OCI-LY1 (cell line): ENCODE data around the gene MOCS1.

ENCODE experiments used
- H2AFZ ChIP-seq: fragments of 200-600 bp; sonication (generic), shearing (Covaris generic); 2 replicates; pipeline ENCODE4 v1.6.0; 2014; ENCODE audit warnings: antibody characterized with exemption, mild to moderate bottlenecking, low read length
- H3F3A ChIP-seq: fragments of 200-600 bp; sonication (generic), shearing (Covaris generic); 2 replicates; pipeline ENCODE4 v1.6.0; 2014; ENCODE audit warnings: mild to moderate bottlenecking, antibody characterized with exemption, low read length, moderate library complexity; ENCODE audit not compliant: insufficient read depth
- H3K27ac ChIP-seq: fragments of 200-600 bp; sonication (generic); 2 replicates; pipeline ENCODE4 v1.5.1; 2014; ENCODE audit warnings: low read length, mixed run types, mild to moderate bottlenecking, low read depth; ENCODE audit not compliant: poor library complexity, severe bottlenecking
- H3K27me3 ChIP-seq: fragments of 200-600 bp; sonication (generic); 2 replicates; pipeline ENCODE4 v1.6.0; 2014; ENCODE audit warnings: antibody characterized with exemption, mild to moderate bottlenecking, low read length, moderate library complexity; ENCODE audit not compliant: insufficient read depth
- H3K36me3 ChIP-seq: fragments of 200-600 bp; sonication (generic); 2 replicates; pipeline ENCODE4 v1.6.1; 2014; ENCODE audit warnings: mild to moderate bottlenecking, antibody characterized with exemption, low read length, moderate library complexity, mixed read lengths; ENCODE audit not compliant: insufficient read depth
- H3K4me1 ChIP-seq: fragments of 200-600 bp; sonication (generic); 2 replicates; pipeline ENCODE4 v1.5.1; 2014; ENCODE audit warnings: mild to moderate bottlenecking, low read length, moderate library complexity; ENCODE audit not compliant: insufficient read depth, severe bottlenecking
- H3K4me2 ChIP-seq: fragments of 200-600 bp; sonication (generic), shearing (Covaris generic); 2 replicates; pipeline ENCODE4 v1.6.1; 2014; ENCODE audit warnings: low read length
- H3K4me3 ChIP-seq: fragments of 200-600 bp; sonication (generic); 2 replicates; pipeline ENCODE4 v1.5.1; 2014; ENCODE audit warnings: low read length, low read depth, mild to moderate bottlenecking, mixed read lengths; ENCODE audit not compliant: poor library complexity, severe bottlenecking
- H3K79me2 ChIP-seq: fragments of 200-600 bp; shearing (Covaris generic); 2 replicates; pipeline ENCODE4 v1.6.1; 2016; ENCODE audit warnings: mixed run types, low read length, mixed read lengths; ENCODE audit not compliant: insufficient read depth
- H3K9ac ChIP-seq: fragments of 200-600 bp; sonication (generic), shearing (Covaris generic); 2 replicates; pipeline ENCODE4 v1.6.1; 2014; ENCODE audit warnings: mild to moderate bottlenecking, low read length, mixed read lengths
- H3K9me2 ChIP-seq: fragments of 200-600 bp; sonication (generic), shearing (Covaris generic); 2 replicates; pipeline ENCODE4 v1.6.1; 2014; ENCODE audit warnings: low read depth, mild to moderate bottlenecking, low read length, mixed read lengths
- H3K9me3 ChIP-seq: fragments of 200-600 bp; shearing (Covaris generic); 2 replicates; pipeline ENCODE4 v1.6.1; 2014; ENCODE audit warnings: low read length, mixed read lengths
- H4K20me1 ChIP-seq: fragments of 200-600 bp; sonication (generic), shearing (Covaris generic); 2 replicates; pipeline ENCODE4 v1.6.0; 2016; ENCODE audit warnings: mild to moderate bottlenecking, low read length; ENCODE audit not compliant: insufficient read depth
- EZH2 ChIP-seq: fragments of 200-600 bp; sonication (generic), shearing (Covaris generic); IDR thresholded peaks from 2 replicates; pipeline ENCODE4 v1.8.0; 2017; ENCODE audit warnings: borderline replicate concordance, mixed run types, mild to moderate bottlenecking, antibody characterized with exemption, low read length, moderate library complexity, mixed read lengths
- TF ChIP-seq, protein P1 (sequence below): fragments of 200-600 bp; sonication (generic), shearing (Covaris generic); IDR thresholded peaks from 2 replicates; pipeline ENCODE4 v1.5.1; 2017; ENCODE audit warnings: mild to moderate bottlenecking, antibody characterized with exemption, low read length, moderate library complexity, mixed read lengths

MOCS1 gene

DNA sequence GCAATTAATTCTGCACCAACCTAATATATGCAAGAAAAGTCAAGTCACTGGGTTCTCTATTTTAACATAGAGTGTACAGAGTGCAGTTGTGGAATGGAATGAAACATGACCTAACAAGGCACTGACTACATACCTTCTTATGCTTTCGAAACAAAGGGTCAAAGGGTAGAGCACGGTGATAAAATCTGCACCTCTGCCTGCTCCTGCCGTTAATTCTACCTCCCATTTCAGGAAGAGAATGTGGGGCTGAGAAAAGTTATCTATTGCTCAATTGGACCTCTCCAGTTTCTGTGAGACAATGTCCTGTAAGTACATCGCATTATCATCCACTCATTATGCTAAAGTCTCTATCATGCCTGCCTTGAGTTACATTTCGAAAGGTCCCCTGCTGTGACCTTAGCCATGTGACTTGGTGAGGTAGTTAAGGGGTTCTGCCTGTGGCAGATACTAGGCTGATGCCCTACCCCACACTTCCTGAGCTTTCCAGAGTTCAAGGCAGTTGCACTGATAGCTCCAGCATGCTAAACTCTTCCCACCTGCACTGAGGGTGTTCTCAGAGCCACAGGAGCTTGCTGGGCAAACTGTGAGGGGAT lies 14.0 kb upstream of the MOCS1 start:
- Histone ChIP-seq H4K20me1 (no peaks in the 10 kb centered on the region), H3F3A (no peaks in the 10 kb centered on the region), H3K4me1 (no peaks in the 10 kb centered on the region), H3K27me3 (no peaks in the 10 kb centered on the region), H3K4me3 (no peak overlapping the region), H3K9ac (no peak overlapping the region), H3K4me2 (no peak overlapping the region), H3K36me3 (no peaks in the 10 kb centered on the region), H3K9me2 (no peaks in the 10 kb centered on the region), H3K9me3 (no peaks in the 10 kb centered on the region), H2AFZ (no peak overlapping the region), H3K27ac (no peak overlapping the region), H3K79me2 (no peaks in the 10 kb centered on the region)
- no peak for TF ChIP-seq EZH2
- TF ChIP-seq, protein P1, sequence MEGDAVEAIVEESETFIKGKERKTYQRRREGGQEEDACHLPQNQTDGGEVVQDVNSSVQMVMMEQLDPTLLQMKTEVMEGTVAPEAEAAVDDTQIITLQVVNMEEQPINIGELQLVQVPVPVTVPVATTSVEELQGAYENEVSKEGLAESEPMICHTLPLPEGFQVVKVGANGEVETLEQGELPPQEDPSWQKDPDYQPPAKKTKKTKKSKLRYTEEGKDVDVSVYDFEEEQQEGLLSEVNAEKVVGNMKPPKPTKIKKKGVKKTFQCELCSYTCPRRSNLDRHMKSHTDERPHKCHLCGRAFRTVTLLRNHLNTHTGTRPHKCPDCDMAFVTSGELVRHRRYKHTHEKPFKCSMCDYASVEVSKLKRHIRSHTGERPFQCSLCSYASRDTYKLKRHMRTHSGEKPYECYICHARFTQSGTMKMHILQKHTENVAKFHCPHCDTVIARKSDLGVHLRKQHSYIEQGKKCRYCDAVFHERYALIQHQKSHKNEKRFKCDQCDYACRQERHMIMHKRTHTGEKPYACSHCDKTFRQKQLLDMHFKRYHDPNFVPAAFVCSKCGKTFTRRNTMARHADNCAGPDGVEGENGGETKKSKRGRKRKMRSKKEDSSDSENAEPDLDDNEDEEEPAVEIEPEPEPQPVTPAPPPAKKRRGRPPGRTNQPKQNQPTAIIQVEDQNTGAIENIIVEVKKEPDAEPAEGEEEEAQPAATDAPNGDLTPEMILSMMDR: no peak

DNA sequence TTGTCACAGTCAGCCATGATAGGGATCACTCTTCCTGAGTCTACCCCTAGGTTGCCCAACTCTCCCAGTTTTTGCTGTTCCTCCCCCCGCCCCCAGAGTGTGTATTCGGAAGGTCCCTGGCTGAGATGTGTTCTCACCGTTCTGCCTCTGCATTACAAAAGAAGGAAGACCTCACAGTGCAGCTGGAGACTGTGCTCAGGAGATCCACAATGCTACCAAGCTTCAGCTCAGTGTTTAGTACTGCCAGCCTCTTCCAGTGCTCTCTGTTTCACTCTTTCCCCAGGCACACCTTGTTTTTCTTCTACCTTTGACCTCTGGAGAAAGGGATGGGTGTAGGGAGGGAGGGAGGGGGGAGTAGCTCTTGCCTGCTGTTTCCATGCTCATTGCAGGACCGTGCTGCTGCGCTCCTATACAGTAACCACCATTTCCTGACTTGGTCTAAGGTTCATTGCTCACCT lies 13.4 kb upstream of the MOCS1 start:
- H3K79me2 ChIP-seq: no peaks in the 10 kb centered on the region
- no peaks in the 10 kb centered on the region for H3K9me3 ChIP-seq
- H3K4me1 ChIP-seq: no peaks in the 10 kb centered on the region
- no peaks in the 10 kb centered on the region for H3F3A ChIP-seq
- no peaks in the 10 kb centered on the region for H3K27me3 ChIP-seq
- no peak overlapping the region for H3K27ac ChIP-seq
- no peaks in the 10 kb centered on the region for H3K36me3 ChIP-seq
- no peaks in the 10 kb centered on the region for H4K20me1 ChIP-seq
- no peak overlapping the region for H3K9ac ChIP-seq
- no peak for TF ChIP-seq EZH2
- TF ChIP-seq, protein P1: no peak
- H2AFZ ChIP-seq: no peak overlapping the region
- no peak overlapping the region for H3K4me3 ChIP-seq
- H3K9me2 ChIP-seq: no peaks in the 10 kb centered on the region
- H3K4me2 ChIP-seq: no peak overlapping the region

DNA sequence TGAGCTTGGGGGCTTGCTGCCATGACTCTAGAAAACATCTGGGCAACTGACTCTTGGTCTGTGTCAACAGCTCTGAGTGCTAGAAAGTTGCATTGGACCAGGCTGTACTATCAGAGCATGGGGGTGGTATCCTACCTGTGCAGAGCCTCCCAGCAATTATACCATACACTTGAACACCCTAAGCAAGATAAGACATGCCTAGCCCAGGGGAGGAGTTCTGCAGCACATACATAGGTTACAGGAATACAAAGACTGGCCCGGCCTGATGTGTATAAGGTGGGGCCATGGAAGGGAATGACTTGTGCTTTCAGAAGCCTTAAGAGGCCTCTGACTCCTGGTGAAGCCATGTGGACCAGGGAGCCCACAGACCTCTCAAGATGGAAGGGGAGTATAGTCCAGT lies 11.4 kb upstream of the MOCS1 start:
- H3K9ac ChIP-seq: no peak overlapping the region
- no peaks in the 10 kb centered on the region for H3K4me1 ChIP-seq
- no peaks in the 10 kb centered on the region for H3K9me2 ChIP-seq
- H3K27ac ChIP-seq: no peak overlapping the region
- H3K36me3 ChIP-seq: no peaks in the 10 kb centered on the region
- H3K79me2 ChIP-seq: no peaks in the 10 kb centered on the region
- TF ChIP-seq, protein P1: no peak
- no peak for TF ChIP-seq EZH2
- no peaks in the 10 kb centered on the region for H4K20me1 ChIP-seq
- H3K27me3 ChIP-seq: no peaks in the 10 kb centered on the region
- no peaks in the 10 kb centered on the region for H3K9me3 ChIP-seq
- no peaks in the 10 kb centered on the region for H3F3A ChIP-seq
- H3K4me3 ChIP-seq: no peak overlapping the region
- no peak overlapping the region for H2AFZ ChIP-seq
- H3K4me2 ChIP-seq: no peak overlapping the region
